ENCODE measurements around the gene C11orf71. TPM values are rescaled to one million over a fixed set of nuclear protein-coding genes. Genes with fewer than 3 reads are reported as not detected.

Gene C11orf71
- total and polyA plus RNA-seq, 2 donors (not counting 1 experiment from before 2014, with no cell fraction given), result 12.1 to 14.8 TPM

DNA sequence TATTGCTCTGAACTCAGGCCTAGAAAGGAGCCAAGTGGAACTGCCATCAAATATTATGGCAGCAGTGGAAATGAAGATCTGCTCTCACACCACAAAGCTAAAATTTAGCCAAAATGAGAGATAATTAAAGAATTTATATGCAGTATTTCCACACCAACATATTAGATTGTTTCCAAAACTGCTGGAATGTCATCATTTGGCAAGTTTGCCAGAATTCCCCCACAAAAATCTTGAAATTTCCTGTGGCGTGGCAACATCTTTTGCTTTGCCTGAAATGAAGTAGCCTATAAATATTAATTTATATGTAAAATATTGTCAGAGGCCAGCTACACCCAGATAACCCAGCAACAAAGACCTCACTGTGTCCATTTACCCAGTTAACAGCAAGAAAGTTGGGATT lies 13.8 kb downstream of the C11orf71 start:
- ChIA-PET POLR2A (no interaction called here), CTCF (no interaction called here)
- WGBS (ENCODE audit: insufficient coverage), result no CpG with 5 or more reads among the region's 1 CpG
- Histone ChIP-seq H2AFZ (ENCODE audit: insufficient read depth, low read depth, low read length, poor library complexity, severe bottlenecking) (no peak overlapping the region), H3K79me2 (ENCODE audit: control insufficient read depth, insufficient read depth, low read length) (no peaks in the 10 kb centered on the region), H3K9me3 (ENCODE audit: control extremely low read depth in 1 of 3, control insufficient read depth in 2 of 3, insufficient read depth in 1 of 3, low read length in 2 of 3) (peaks cover 0 to 3% (median 2%) of the 10 kb centered on the region in 3 donors), H3K9ac (ENCODE audit: low read length) (no peak overlapping the region), H3K27me3 (replicated peaks in 1 of 4; ENCODE audit: control extremely low read depth in 1 of 4, control insufficient read depth in 3 of 4, insufficient read depth in 4 of 4, low read length in 3 of 4) (peaks cover 0 to 11% (median 2%) of the 10 kb centered on the region in 4 experiments), H3K36me3 (replicated peaks in 1 of 2; ENCODE audit: control extremely low read depth in 1 of 2, control insufficient read depth in 1 of 2, extremely low read depth in 1 of 2, insufficient read depth in 2 of 2, low read length in 1 of 2) (no peaks in the 10 kb centered on the region), H3K27ac (ENCODE audit: low read length in 2 of 2) (no peak overlapping the region), H3K4me3 (ENCODE audit: control extremely low read depth in 1 of 5, extremely low read depth in 1 of 5, insufficient read depth in 1 of 5, low read depth in 2 of 5, low read length in 4 of 5) (no peak overlapping the region), H4K20me1 (ENCODE audit: control insufficient read depth, insufficient read depth, low read length, poor library complexity, severe bottlenecking) (no peaks in the 10 kb centered on the region), H3K4me2 (replicated peaks; ENCODE audit: low read depth, low read length, poor library complexity, severe bottlenecking) (no peak overlapping the region), H3K4me1 (ENCODE audit: control insufficient read depth in 2 of 2, insufficient read depth in 2 of 2, low read length in 2 of 2) (no peaks in the 10 kb centered on the region)
- Mint-ChIP-seq H3K9me3 (ENCODE audit: insufficient read depth) (no peaks in the 10 kb centered on the region), H3K4me3 (no peak overlapping the region), H3K27ac (no peak overlapping the region), H3K27me3 (peaks cover 33% of the 10 kb centered on the region), H3K4me1 (no peaks in the 10 kb centered on the region)
- TF ChIP-seq CTCF (IDR thresholded peaks at IDR 0.05) (no peak), EZH2 (IDR thresholded peaks at IDR 0.05; ENCODE audit: borderline replicate concordance, insufficient read depth, low read depth, low read length, poor library complexity, severe bottlenecking) (no peak)
- intact Hi-C loops (cut with micrococcal nuclease), result no loop called here
- ATAC-seq (ENCODE audit: low read depth) (no peak), DNase-seq (no peak)

- Histone ChIP-seq H3K4me3 (ENCODE audit: control extremely low read depth in 1 of 5, extremely low read depth in 1 of 5, insufficient read depth in 1 of 5, low read depth in 2 of 5, low read length in 4 of 5) (no peak overlapping the region), H2AFZ (ENCODE audit: insufficient read depth, low read depth, low read length, poor library complexity, severe bottlenecking) (no peak overlapping the region), H3K27me3 (replicated peaks in 1 of 4; ENCODE audit: control extremely low read depth in 1 of 4, control insufficient read depth in 3 of 4, insufficient read depth in 4 of 4, low read length in 3 of 4) (peaks cover 0 to 11% (median 2%) of the 10 kb centered on the region in 4 experiments), H3K4me2 (replicated peaks; ENCODE audit: low read depth, low read length, poor library complexity, severe bottlenecking) (no peak overlapping the region), H3K9ac (ENCODE audit: low read length) (no peak overlapping the region), H3K36me3 (replicated peaks in 1 of 2; ENCODE audit: control extremely low read depth in 1 of 2, control insufficient read depth in 1 of 2, extremely low read depth in 1 of 2, insufficient read depth in 2 of 2, low read length in 1 of 2) (no peaks in the 10 kb centered on the region), H3K9me3 (ENCODE audit: control extremely low read depth in 1 of 3, control insufficient read depth in 2 of 3, insufficient read depth in 1 of 3, low read length in 2 of 3) (peaks cover 0 to 3% (median 2%) of the 10 kb centered on the region in 3 donors), H3K27ac (ENCODE audit: low read length in 2 of 2) (no peak overlapping the region), H4K20me1 (ENCODE audit: control insufficient read depth, insufficient read depth, low read length, poor library complexity, severe bottlenecking) (no peaks in the 10 kb centered on the region), H3K4me1 (ENCODE audit: control insufficient read depth in 2 of 2, insufficient read depth in 2 of 2, low read length in 2 of 2) (no peaks in the 10 kb centered on the region), H3K79me2 (ENCODE audit: control insufficient read depth, insufficient read depth, low read length) (no peaks in the 10 kb centered on the region)
- H3K4me1 Mint-ChIP-seq, result no peaks in the 10 kb centered on the region
- WGBS (ENCODE audit: insufficient coverage), result no CpG with 5 or more reads among the region's 2 CpGs
- TF ChIP-seq CTCF (IDR thresholded peaks at IDR 0.05), result no peak
- no peak for TF ChIP-seq EZH2 (IDR thresholded peaks at IDR 0.05; ENCODE audit: borderline replicate concordance, insufficient read depth, low read depth, low read length, poor library complexity, severe bottlenecking)
- intact Hi-C loops (cut with micrococcal nuclease), result no loop called here
- CTCF ChIA-PET, result no interaction called here
- no peaks in the 10 kb centered on the region for H3K9me3 Mint-ChIP-seq (ENCODE audit: insufficient read depth)
- POLR2A ChIA-PET, result no interaction called here
- peaks cover 33% of the 10 kb centered on the region for H3K27me3 Mint-ChIP-seq
- no peak overlapping the region for H3K4me3 Mint-ChIP-seq
- DNase-seq (no peak), ATAC-seq (ENCODE audit: low read depth) (no peak)
- no peak overlapping the region for H3K27ac Mint-ChIP-seq
Observed at GRCh38 chr11:114386131-114386530, 14.2 kb downstream of the C11orf71 start.

All from B cell (primary cell).